NOMO-1 (cell line): ENCODE results near the gene CCDC69.

Experiments used
- DNase-seq, 2 experiments: peaks; one replicate each; lab custom pipeline; 2025; ENCODE audit not compliant: unreplicated experiment in 2 of 2; lab: John Stamatoyannopoulos, UW

Gene CCDC69

GRCh38 chr5:151147033-151147432, 76.9 kb downstream of the CCDC69 start:
- no peak for DNase-seq

GRCh38 chr5:151146061-151146460, 77.8 kb downstream of the CCDC69 start:
- DNase-seq = no peak

GRCh38 chr5:151144922-151145321, 79.0 kb downstream of the CCDC69 start:
- no peak for DNase-seq

- no peak for DNase-seq
Observed at GRCh38 chr5:151144275-151144674, 79.6 kb downstream of the CCDC69 start.

GRCh38 chr5:151143645-151144044, 80.2 kb downstream of the CCDC69 start:
- DNase-seq = no peak

GRCh38 chr5:151142933-151143332, 81.0 kb downstream of the CCDC69 start:
- no peak for DNase-seq

- no peak for DNase-seq
Observed at GRCh38 chr5:151141535-151141934, 82.4 kb downstream of the CCDC69 start.

- DNase-seq = no peak
Observed at GRCh38 chr5:151140686-151141459, 83.0 kb downstream of the CCDC69 start.

- no peak for DNase-seq
Observed at GRCh38 chr5:151139646-151140045, 84.2 kb downstream of the CCDC69 start.

GRCh38 chr5:151139015-151139414, 84.9 kb downstream of the CCDC69 start:
- DNase-seq = no peak

- DNase-seq = no peak
Observed at GRCh38 chr5:151138114-151138513, 85.8 kb downstream of the CCDC69 start.

- no peak for DNase-seq
Observed at GRCh38 chr5:151137067-151137825, 86.6 kb downstream of the CCDC69 start.

- no peak for DNase-seq
Observed at GRCh38 chr5:151134228-151134627, 89.7 kb downstream of the CCDC69 start.

GRCh38 chr5:151132963-151133362, 90.9 kb downstream of the CCDC69 start:
- DNase-seq = peak; percentile 90 to 94
